ENCODE data around the gene MBOAT7.

MBOAT7 gene

DNA sequence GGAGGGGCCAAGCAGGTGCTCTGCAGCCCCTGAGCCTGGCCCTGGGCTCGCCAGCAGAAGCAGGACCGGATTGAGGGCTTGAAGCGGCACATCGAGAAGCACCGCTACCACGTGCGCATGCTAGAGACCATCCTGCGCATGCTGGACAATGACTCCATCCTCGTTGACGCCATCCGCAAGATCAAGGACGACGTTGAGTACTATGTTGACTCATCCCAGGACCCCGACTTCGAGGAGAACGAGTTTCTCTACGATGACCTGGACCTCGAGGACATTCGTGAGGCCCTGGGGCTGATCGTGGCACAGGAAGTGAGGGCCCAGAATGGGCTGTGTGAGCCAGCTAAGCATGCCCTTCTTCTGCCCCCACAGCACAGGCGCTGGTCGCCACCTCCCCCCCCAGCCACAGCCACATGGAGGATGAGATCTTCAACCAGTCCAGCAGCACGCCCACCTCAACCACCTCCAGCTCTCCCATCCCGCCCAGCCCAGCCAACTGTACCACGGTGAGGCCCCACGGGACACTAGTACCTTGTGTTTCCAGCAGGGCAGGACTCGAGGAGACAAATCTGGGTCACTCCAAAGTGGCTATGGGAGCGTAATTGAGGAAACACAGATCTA, 43.7 kb downstream of the MBOAT7 start:
- Histone ChIP-seq H3K9me3 (no peaks in the 10 kb centered on the region), H3K27me3 (no peaks in the 10 kb centered on the region), H3K4me1 (ENCODE audit: control insufficient read depth in 1 of 2, insufficient read depth in 1 of 2, low read depth in 1 of 2, low read length in 1 of 2) (peaks cover 4 to 5% of the 10 kb centered on the region in 2 experiments), H3K27ac (no peak overlapping the region), H3K36me3 (peaks cover 84% of the 10 kb centered on the region), H3K4me3 (ENCODE audit: low read depth in 1 of 2, low read length in 1 of 2) (no peak overlapping the region)
- TF ChIP-seq, protein P1, sequence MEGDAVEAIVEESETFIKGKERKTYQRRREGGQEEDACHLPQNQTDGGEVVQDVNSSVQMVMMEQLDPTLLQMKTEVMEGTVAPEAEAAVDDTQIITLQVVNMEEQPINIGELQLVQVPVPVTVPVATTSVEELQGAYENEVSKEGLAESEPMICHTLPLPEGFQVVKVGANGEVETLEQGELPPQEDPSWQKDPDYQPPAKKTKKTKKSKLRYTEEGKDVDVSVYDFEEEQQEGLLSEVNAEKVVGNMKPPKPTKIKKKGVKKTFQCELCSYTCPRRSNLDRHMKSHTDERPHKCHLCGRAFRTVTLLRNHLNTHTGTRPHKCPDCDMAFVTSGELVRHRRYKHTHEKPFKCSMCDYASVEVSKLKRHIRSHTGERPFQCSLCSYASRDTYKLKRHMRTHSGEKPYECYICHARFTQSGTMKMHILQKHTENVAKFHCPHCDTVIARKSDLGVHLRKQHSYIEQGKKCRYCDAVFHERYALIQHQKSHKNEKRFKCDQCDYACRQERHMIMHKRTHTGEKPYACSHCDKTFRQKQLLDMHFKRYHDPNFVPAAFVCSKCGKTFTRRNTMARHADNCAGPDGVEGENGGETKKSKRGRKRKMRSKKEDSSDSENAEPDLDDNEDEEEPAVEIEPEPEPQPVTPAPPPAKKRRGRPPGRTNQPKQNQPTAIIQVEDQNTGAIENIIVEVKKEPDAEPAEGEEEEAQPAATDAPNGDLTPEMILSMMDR (IDR thresholded peaks at IDR 0.05): no peak

DNA sequence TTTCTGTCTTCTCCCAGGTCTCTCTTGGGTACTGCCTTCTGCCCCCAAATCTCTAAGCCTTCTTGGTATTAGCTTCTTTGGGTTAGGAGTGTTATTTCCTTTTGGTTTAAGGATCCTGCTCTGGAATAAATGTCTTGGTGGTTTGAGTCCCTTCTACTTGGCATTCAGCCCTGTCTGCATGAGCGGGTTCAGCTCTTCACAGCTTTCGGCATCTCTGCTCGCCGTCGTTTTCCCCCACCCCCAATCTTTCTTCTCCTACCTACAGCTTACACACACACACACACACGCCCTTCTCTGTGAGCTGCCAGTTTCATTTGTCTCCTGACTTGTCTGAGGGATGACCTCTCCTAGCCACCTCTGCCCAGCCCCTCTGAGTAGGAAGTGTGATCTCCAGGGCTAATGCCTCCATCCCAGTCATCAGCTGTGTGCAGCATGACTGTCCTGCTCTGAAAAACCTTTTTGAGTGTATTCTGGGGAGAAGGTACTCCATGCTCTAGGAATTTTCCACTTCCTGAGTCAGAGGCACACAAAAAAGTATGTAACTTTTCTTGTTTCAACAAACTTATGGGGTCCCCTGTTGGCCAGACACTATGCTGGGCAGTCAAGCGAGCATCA, 47.1 kb downstream of the MBOAT7 start:
- Histone ChIP-seq H3K4me1 (ENCODE audit: control insufficient read depth in 1 of 2, insufficient read depth in 1 of 2, low read depth in 1 of 2, low read length in 1 of 2) (peaks cover 20 to 24% of the 10 kb centered on the region in 2 experiments), H3K36me3 (peaks cover 50% of the 10 kb centered on the region)
- TF ChIP-seq, protein P1 (IDR thresholded peaks at IDR 0.05): no peak

DNA sequence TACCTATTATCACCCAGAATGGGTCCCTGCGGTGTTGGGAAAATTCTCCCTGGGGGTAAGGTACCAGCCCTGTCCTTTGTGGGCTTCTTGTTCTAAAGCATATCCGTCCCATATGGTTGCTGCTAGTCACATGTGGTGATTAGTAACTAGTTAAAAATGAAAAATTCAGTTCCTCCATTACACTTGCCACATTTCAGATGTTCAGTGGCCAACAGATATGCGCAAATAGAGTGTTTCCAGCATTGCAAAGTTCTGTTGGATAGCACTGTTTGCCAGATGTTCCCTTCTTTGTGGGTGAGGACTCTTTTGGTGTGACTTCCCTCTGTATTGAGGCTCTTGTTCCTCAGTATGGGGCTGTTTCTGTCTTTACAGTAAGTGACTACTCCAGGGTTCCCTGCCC, 48.0 kb downstream of the MBOAT7 start:
- no peak overlapping the region for H3K27ac ChIP-seq
- peaks cover 25 to 29% of the 10 kb centered on the region in 2 experiments for H3K4me1 ChIP-seq (ENCODE audit: control insufficient read depth in 1 of 2, insufficient read depth in 1 of 2, low read depth in 1 of 2, low read length in 1 of 2)
- peaks cover 41% of the 10 kb centered on the region for H3K36me3 ChIP-seq
- H3K9me3 ChIP-seq: no peaks in the 10 kb centered on the region
- no peaks in the 10 kb centered on the region for H3K27me3 ChIP-seq
- H3K4me3 ChIP-seq (ENCODE audit: low read depth in 1 of 2, low read length in 1 of 2): no peak overlapping the region
- TF ChIP-seq, protein P1 (IDR thresholded peaks at IDR 0.05): no peak

More for the DNA sequence above, 47.1 kb downstream of the MBOAT7 start:
- Histone ChIP-seq H3K9me3 (no peaks in the 10 kb centered on the region), H3K27ac (no peak overlapping the region), H3K4me3 (ENCODE audit: low read depth in 1 of 2, low read length in 1 of 2) (no peak overlapping the region), H3K27me3 (no peaks in the 10 kb centered on the region)

- peaks cover 14% of the 10 kb centered on the region for H3K36me3 ChIP-seq
- peaks cover 34 to 37% of the 10 kb centered on the region in 2 experiments for H3K4me1 ChIP-seq (ENCODE audit: control insufficient read depth in 1 of 2, insufficient read depth in 1 of 2, low read depth in 1 of 2, low read length in 1 of 2)
- H3K27me3 ChIP-seq: peaks cover 4% of the 10 kb centered on the region
- no peaks in the 10 kb centered on the region for H3K9me3 ChIP-seq
- peak overlapping the region; percentile 91 for H3K27ac ChIP-seq
- TF ChIP-seq, protein P1 (IDR thresholded peaks at IDR 0.05): no peak
- peak overlapping the region; percentile 76 to 99 for H3K4me3 ChIP-seq (ENCODE audit: low read depth in 1 of 2, low read length in 1 of 2)
Measured at GRCh38 chr19:54138489-54139256, 50.7 kb downstream of the MBOAT7 start.

DNA sequence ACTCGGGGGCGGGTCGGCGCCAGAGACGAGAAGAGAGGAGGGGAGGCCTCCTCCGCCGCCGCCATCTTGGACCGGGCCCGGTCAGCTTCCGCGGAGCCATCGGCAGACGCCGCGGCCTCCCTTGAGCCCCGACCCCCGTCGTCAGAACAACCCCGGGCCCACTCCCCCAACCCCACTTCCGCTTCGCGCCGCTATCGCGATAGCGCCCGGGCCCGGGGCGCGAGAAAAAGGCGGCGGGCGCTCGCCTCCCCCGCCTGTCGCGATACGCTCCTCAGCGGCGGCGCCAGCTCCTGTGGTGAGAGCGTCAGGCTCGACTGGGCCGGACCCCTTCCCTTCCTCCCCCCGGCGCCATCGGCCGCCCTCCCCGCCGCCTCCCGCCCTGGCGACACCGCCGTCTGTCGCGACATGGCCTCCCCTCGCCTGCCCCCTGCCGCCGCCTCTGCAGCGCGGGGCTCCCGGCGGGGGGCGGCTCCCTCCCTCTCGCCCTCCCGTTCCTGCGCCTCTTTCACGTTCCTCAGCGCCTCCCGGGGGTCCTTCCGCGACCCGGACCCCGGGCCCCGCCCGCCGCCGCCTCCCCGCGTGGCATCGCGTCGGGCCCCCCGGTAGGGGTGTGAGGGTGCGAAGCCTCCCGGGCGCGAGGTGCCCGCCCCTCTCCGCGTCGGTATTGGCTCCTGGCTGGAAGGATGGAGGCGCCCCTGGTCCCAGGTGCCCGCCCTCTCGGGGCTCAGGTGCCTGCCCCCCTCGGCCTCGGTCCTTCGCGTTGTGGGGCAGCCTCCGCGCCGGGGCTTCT, 51.5 kb downstream of the MBOAT7 start, which contains the start of gene CNOT3:
TSS of gene CNOT3 (plus strand) at position 64 of the 790 bp plus-strand sequence. CDS start 5,217 bp downstream, outside the sequence.
- Histone ChIP-seq H3K36me3 (peaks cover 10% of the 10 kb centered on the region), H3K27me3 (peaks cover 4% of the 10 kb centered on the region), H3K4me1 (ENCODE audit: control insufficient read depth in 1 of 2, insufficient read depth in 1 of 2, low read depth in 1 of 2, low read length in 1 of 2) (peaks cover 34 to 37% of the 10 kb centered on the region in 2 experiments), H3K27ac (peak within 1 kb of the TSS; percentile 91), H3K9me3 (no peaks in the 10 kb centered on the region), H3K4me3 (ENCODE audit: low read depth in 1 of 2, low read length in 1 of 2) (peak within 1 kb of the TSS; percentile 76 to 99)
- TF ChIP-seq, protein P1 (IDR thresholded peaks at IDR 0.05): no peak
